ENCODE data around the gene AK9.

The AK9 gene

GRCh38 chr6:109454496-109455436 is 236.2 kb downstream of the AK9 start:
- DNase-seq: peak; percentile 70

- no peak for DNase-seq
Measured at GRCh38 chr6:109453594-109454495, 237.2 kb downstream of the AK9 start.

GRCh38 chr6:109453156-109453555 is 237.8 kb downstream of the AK9 start:
- no peak for DNase-seq

- no peak for DNase-seq
Measured at GRCh38 chr6:109452181-109452580, 238.8 kb downstream of the AK9 start.

GRCh38 chr6:109451376-109451775 is 239.6 kb downstream of the AK9 start:
- DNase-seq: no peak

- no peak for DNase-seq
Measured at GRCh38 chr6:109450801-109451200, 240.2 kb downstream of the AK9 start.

GRCh38 chr6:109449795-109450673 is 241.0 kb downstream of the AK9 start:
- DNase-seq: no peak

GRCh38 chr6:109449064-109449794 is 241.8 kb downstream of the AK9 start:
- no peak for DNase-seq

- DNase-seq: no peak
Measured at GRCh38 chr6:109448615-109449014, 242.4 kb downstream of the AK9 start.

GRCh38 chr6:109447878-109448555 is 243.0 kb downstream of the AK9 start:
- no peak for DNase-seq

GRCh38 chr6:109447087-109447486 is 243.9 kb downstream of the AK9 start:
- DNase-seq: no peak

- DNase-seq: no peak
Measured at GRCh38 chr6:109446541-109446940, 244.5 kb downstream of the AK9 start.

- no peak for DNase-seq
Measured at GRCh38 chr6:109446072-109446471, 244.9 kb downstream of the AK9 start.

- DNase-seq: no peak
Measured at GRCh38 chr6:109445382-109445781, 245.6 kb downstream of the AK9 start.

- no peak for DNase-seq
Measured at GRCh38 chr6:109443425-109443950, 247.5 kb downstream of the AK9 start.

Data from activated naive CD4-positive, alpha-beta T cell treated with Interleukin-2 at 50 U/mL for 16 hours (primary cell).